SK-N-SH (cell line): Measurements from ENCODE around the gene CHID1. TPM values are rescaled to one million over a fixed set of nuclear protein-coding genes. Genes with fewer than 3 reads are reported as not detected.

Experiments
- CTCF ChIA-PET: fragments of 300-600, 350-600 bp; formaldehyde crosslinking; extraction: SDS; loops from one replicate; lab custom pipeline; 2021; lab: Yijun Ruan, JAX
- POLR2A ChIA-PET: fragments of 350-600 bp; sonication (Branson Sonifier 250); formaldehyde crosslinking; extraction: SDS; loops from one replicate; lab custom pipeline; 2020; ENCODE audit warnings: antibody characterized with exemption, inconsistent platforms; lab: Yijun Ruan, JAX
- DNase-seq: peaks from one replicate; pipeline ENCODE4 v3.0.0; 2012
- H2AFZ ChIP-seq: fragments of 200-600 bp; sonication (generic); 2 replicates; pipeline ENCODE4 v1.8.1; 2016; ENCODE audit warnings: antibody characterized with exemption, mild to moderate bottlenecking, low read depth
- H3F3A ChIP-seq: fragments of 200-600 bp; sonication (generic); replicated peaks from 2 replicates; pipeline ENCODE3; 2016; ENCODE audit warnings: antibody characterized with exemption, mild to moderate bottlenecking; ENCODE audit not compliant: insufficient read depth
- H3K27ac ChIP-seq, 2 experiments: fragments of 200-500 bp in 1 of 2; fragments of 200-600 bp in 1 of 2; sonication (Bioruptor generic) in 1 of 2; sonication (generic), shearing (Covaris generic) in 1 of 2; 2 replicates each; pipeline versions ENCODE4 v1.5.1 to v1.6.1; 2014 to 2016; ENCODE audit warnings: low read depth in 2 of 2, inconsistent platforms in 1 of 2, low read length in 1 of 2, mild to moderate bottlenecking in 1 of 2, mixed read lengths in 1 of 2
- H3K27me3 ChIP-seq: fragments of 200-600 bp; sonication (generic), shearing (Covaris generic); 2 replicates; pipeline ENCODE4 v1.6.1; 2016; ENCODE audit warnings: mixed run types; ENCODE audit not compliant: insufficient read depth
- H3K36me3 ChIP-seq, 2 experiments: fragments of 200-500 bp in 1 of 2; fragments of 200-600 bp in 1 of 2; sonication (Bioruptor generic) in 1 of 2; sonication (generic) in 1 of 2; replicated peaks in 1 of 2; 2 replicates each; pipeline versions ENCODE3 to v1.5.1; 2014 to 2016; ENCODE audit warnings: low read length in 1 of 2, mild to moderate bottlenecking in 1 of 2; ENCODE audit not compliant: insufficient read depth in 2 of 2, control insufficient read depth in 1 of 2
- H3K4me1 ChIP-seq, 2 experiments: fragments of 200-500 bp in 1 of 2; fragments of 200-600 bp in 1 of 2; sonication (Bioruptor generic) in 1 of 2; sonication (generic), shearing (Covaris generic) in 1 of 2; 2 replicates each; pipeline versions ENCODE4 v1.5.1 to v1.6.1; 2014 to 2016; ENCODE audit warnings: low read depth in 1 of 2, low read length in 1 of 2, mixed run types in 1 of 2; ENCODE audit not compliant: insufficient read depth in 2 of 2, control insufficient read depth in 1 of 2
- H3K4me2 ChIP-seq: fragments of 200-600 bp; sonication (generic), shearing (Covaris generic); 2 replicates; pipeline ENCODE4 v1.6.1; 2017; ENCODE audit warnings: mixed run types
- H3K4me3 ChIP-seq, 2 experiments: fragments of 200-500 bp in 1 of 2; fragments of 200-600 bp in 1 of 2; sonication (Bioruptor generic) in 1 of 2; sonication (generic), shearing (Covaris generic) in 1 of 2; 2 replicates each; pipeline versions ENCODE4 v1.5.1 to v1.8.1; 2014 to 2016; ENCODE audit warnings: low read depth in 2 of 2, inconsistent platforms in 1 of 2, low read length in 1 of 2, mild to moderate bottlenecking in 1 of 2, mixed read lengths in 1 of 2, moderate library complexity in 1 of 2
- H3K79me2 ChIP-seq: fragments of 200-600 bp; sonication (generic); 2 replicates; pipeline ENCODE4 v1.8.1; 2017; ENCODE audit warnings: mild to moderate bottlenecking; ENCODE audit not compliant: insufficient read depth
- H3K9ac ChIP-seq: fragments of 200-600 bp; sonication (generic); 2 replicates; pipeline ENCODE4 v1.6.1; 2017; ENCODE audit warnings: mixed run types
- H3K9me2 ChIP-seq: fragments of 200-600 bp; sonication (generic); 2 replicates; pipeline ENCODE4 v1.6.1; 2017; ENCODE audit warnings: mixed run types
- H3K9me3 ChIP-seq: fragments of 200-600 bp; sonication (generic); 2 replicates; pipeline ENCODE4 v1.6.1; 2017; ENCODE audit warnings: mixed run types, mild to moderate bottlenecking, moderate library complexity
- H4K20me1 ChIP-seq: fragments of 200-600 bp; sonication (generic); 2 replicates; pipeline ENCODE4 v1.6.1; 2017; ENCODE audit warnings: mild to moderate bottlenecking, mixed run types; ENCODE audit not compliant: insufficient read depth
- CTCF ChIP-seq: fragments of 200-600 bp; sonication (generic); IDR thresholded peaks from 2 replicates; pipeline ENCODE4 v1.6.1; 2017; ENCODE audit warnings: antibody characterized with exemption, mild to moderate bottlenecking, moderate library complexity
- ELF1 ChIP-seq: IDR thresholded peaks from 2 replicates; pipeline ENCODE4 v1.4.0; 2012
- FOSL2 ChIP-seq: IDR thresholded peaks from 2 replicates; pipeline ENCODE4 v1.4.0; 2012; ENCODE audit warnings: low read depth, mild to moderate bottlenecking, moderate library complexity, borderline replicate concordance
- FOXJ3 ChIP-seq: sonication (generic); formaldehyde crosslinking; IDR thresholded peaks from 2 replicates; pipeline ENCODE4 v1.5.1; 2020; ENCODE audit warnings: mild to moderate bottlenecking, missing genetic modification reagents
- FOXM1 ChIP-seq: IDR thresholded peaks from 2 replicates; pipeline ENCODE4 v1.4.0; 2012; ENCODE audit warnings: low read depth, mild to moderate bottlenecking
- GABPA ChIP-seq: IDR thresholded peaks from 2 replicates; pipeline ENCODE4 v1.4.0; 2012; ENCODE audit warnings: low read depth, mild to moderate bottlenecking
- GATA2 ChIP-seq: sonication (generic); formaldehyde crosslinking; IDR thresholded peaks from 2 replicates; pipeline ENCODE4 v1.5.0; 2020; ENCODE audit warnings: mild to moderate bottlenecking, missing genetic modification reagents
- IRF3 ChIP-seq: fragments of 150-350 bp; IDR thresholded peaks from 2 replicates; pipeline ENCODE4 v1.6.1; 2016; ENCODE audit warnings: mild to moderate bottlenecking, low read depth, low read length
- MAX ChIP-seq: IDR thresholded peaks from 2 replicates; pipeline ENCODE4 v1.4.0; 2012; ENCODE audit warnings: low read depth
- NRF1 ChIP-seq: IDR thresholded peaks from 2 replicates; pipeline ENCODE4 v1.6.1; 2012; ENCODE audit warnings: low read depth, mild to moderate bottlenecking, low read length
- POLR2AphosphoS5 ChIP-seq: IDR thresholded peaks from 2 replicates; pipeline ENCODE4 v1.6.1; 2012; ENCODE audit warnings: low read depth, low read length
- RAD21 ChIP-seq: IDR thresholded peaks from 2 replicates; pipeline ENCODE4 v1.6.1; 2012; ENCODE audit warnings: mild to moderate bottlenecking, low read length
- RCOR1 ChIP-seq: fragments of 150-350 bp; IDR thresholded peaks from 2 replicates; pipeline ENCODE4 v1.6.1; 2017; ENCODE audit warnings: antibody characterized with exemption, low read length
- RFX5 ChIP-seq: IDR thresholded peaks from 2 replicates; pipeline ENCODE4 v1.6.1; 2012; ENCODE audit warnings: mild to moderate bottlenecking, improper control_type of control experiment, low read length
- RXRA ChIP-seq: IDR thresholded peaks from 2 replicates; pipeline ENCODE4 v1.4.0; 2012; ENCODE audit warnings: low read depth, mild to moderate bottlenecking, borderline replicate concordance
- SIN3A ChIP-seq: IDR thresholded peaks from 2 replicates; pipeline ENCODE4 v1.6.1; 2012; ENCODE audit warnings: low read depth, mild to moderate bottlenecking, low read length, moderate library complexity, borderline replicate concordance
- TEAD4 ChIP-seq: IDR thresholded peaks from 2 replicates; pipeline ENCODE4 v1.4.0; 2012; ENCODE audit warnings: mild to moderate bottlenecking, borderline replicate concordance; ENCODE audit not compliant: insufficient read depth
- YY1 ChIP-seq: IDR thresholded peaks from 2 replicates; pipeline ENCODE4 v1.4.0; 2012; ENCODE audit warnings: low read depth, mild to moderate bottlenecking
- ZBTB33 ChIP-seq: IDR thresholded peaks from 2 replicates; pipeline ENCODE4 v1.4.0; 2012; ENCODE audit warnings: low read depth, borderline replicate concordance
- WGBS: methylation state at CpG from one replicate; pipeline ENCODE4 v1.1.6; 2017; ENCODE audit warnings: low lambda C conversion rate; 5-methylcytosine and 5-hydroxymethylcytosine counted together
- polyA plus RNA-seq, 3 experiments: library from polyadenylated mRNA; depleted of rRNA; stranded (reverse); fragments of >200 nt; gene quantifications; 2 replicates each; pipeline ENCODE4 v1.2.3, GENCODE V29; 2012
- TF ChIP-seq, protein P1 (sequence below): fragments of 150-350 bp; IDR thresholded peaks from 2 replicates; pipeline ENCODE4 v1.6.1; 2017; ENCODE audit warnings: antibody characterized with exemption, low read length, low read depth, borderline replicate concordance

Gene CHID1
- polyA plus RNA-seq, 1 of the 3 experiments (the other 2 are of a cell fraction) = 231 TPM

DNA sequence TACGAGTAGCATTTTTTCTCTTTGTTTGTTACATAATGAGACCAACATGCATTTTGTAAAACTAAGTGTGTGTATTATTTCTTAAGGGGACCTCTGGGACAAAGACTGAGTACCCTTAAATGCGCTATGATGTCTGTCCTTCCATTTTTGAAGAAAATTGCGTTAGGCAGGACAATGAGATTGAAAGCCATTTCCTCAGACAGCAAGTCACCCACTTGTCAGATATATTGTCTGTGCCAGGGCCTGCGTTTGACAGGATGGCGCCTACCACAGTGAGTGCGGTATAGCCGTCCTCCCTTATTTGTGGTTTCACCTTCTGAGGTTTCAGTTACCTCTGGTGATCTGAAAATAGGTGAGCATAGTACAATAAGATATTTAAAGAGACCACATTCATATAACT is 17.3 kb upstream of the CHID1 start:
- H3K27me3 ChIP-seq = no peaks in the 10 kb centered on the region
- H3K4me1 ChIP-seq = peaks cover 0 to 31% of the 10 kb centered on the region in 2 experiments; a peak in 1 of 4 replicates
- H3K36me3 ChIP-seq = peaks cover 8 to 9% of the 10 kb centered on the region in 2 experiments
- H4K20me1 ChIP-seq = peaks cover 58% of the 10 kb centered on the region
- H3K79me2 ChIP-seq = peaks cover 67% of the 10 kb centered on the region
- no peak overlapping the region for H2AFZ ChIP-seq
- TF ChIP-seq FOSL2 = no peak
- no peak for TF ChIP-seq FOXM1
- TF ChIP-seq, all 33 proteins: peak for 0
- H3K4me2 ChIP-seq = 0 out of 2 replicates have a peak overlapping the region, but pooled peaks have one; percentile 24
- peaks cover 8% of the 10 kb centered on the region for H3F3A ChIP-seq
- POLR2A ChIA-PET = interaction anchor here (0.6 kb wide), 1 partner anchor 32 kb away, joined by 3 read pairs; no protein-coding TSS in a partner anchor
- CTCF ChIA-PET = interaction anchor here (0.7 to 4.8 kb wide), 4 partner anchors 8 to 123 kb away, joined by 3 to 21 read pairs (median 3); no protein-coding TSS in a partner anchor
- no peak overlapping the region for H3K9ac ChIP-seq
- H3K9me2 ChIP-seq = no peaks in the 10 kb centered on the region
- H3K27ac ChIP-seq = no peak overlapping the region
- DNase-seq = no peak
- no peaks in the 10 kb centered on the region for H3K9me3 ChIP-seq
- H3K4me3 ChIP-seq = no peak overlapping the region
- WGBS = 96% methylated on average over 7 of the region's 7 CpGs

DNA sequence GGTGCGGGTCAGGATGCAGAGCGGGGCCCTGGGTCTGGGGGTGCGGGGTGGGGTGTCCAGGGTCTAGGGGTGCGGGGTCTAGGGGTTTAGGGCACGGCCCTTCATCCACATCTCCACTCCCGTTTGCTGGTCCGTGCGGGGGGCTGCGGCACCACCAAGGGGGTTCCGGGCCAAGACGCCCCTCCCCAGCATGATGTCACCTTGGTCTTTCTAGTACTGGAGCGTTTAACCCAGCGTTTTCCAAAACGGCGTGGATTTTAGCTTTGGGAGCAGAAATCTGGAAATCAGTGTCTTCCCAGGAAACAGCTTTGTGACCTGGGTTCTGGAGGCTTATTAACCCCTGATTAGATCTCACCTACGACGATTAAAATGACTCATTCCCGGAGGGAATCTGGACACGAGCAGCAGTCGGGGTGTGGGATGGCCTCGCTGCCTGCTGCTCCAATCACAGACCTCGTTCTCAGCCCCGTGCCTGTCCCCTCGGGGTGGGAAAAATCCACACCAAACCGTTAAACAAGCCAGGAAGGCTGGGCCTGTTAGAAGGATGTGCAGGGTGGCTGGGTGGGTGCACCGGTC is 15.8 kb upstream of the CHID1 start:
- POLR2A ChIA-PET = interaction anchor here (0.7 kb wide), 1 partner anchor 15 kb away, joined by 3 read pairs; no protein-coding TSS in a partner anchor
- CTCF ChIA-PET = interaction anchor here (1.6 to 3.6 kb wide), 4 partner anchors 8 to 124 kb away, joined by 3 to 27 read pairs (median 8); no protein-coding TSS in a partner anchor
- peak; percentile 89 for DNase-seq
- H3K4me3 ChIP-seq = peak overlapping the region; percentile 69 to 82
- H3K9me2 ChIP-seq = no peaks in the 10 kb centered on the region
- H2AFZ ChIP-seq = peak overlapping the region; percentile 17; the same call in 1 of the 2 replicates
- peaks cover 8 to 9% of the 10 kb centered on the region in 2 experiments for H3K36me3 ChIP-seq
- peak overlapping the region; percentile 76 for H3K4me2 ChIP-seq
- H3K9me3 ChIP-seq = no peaks in the 10 kb centered on the region
- H3K27ac ChIP-seq = peak overlapping the region; percentile 64 to 92; a peak in 3 of 4 replicates
- H3K27me3 ChIP-seq = no peaks in the 10 kb centered on the region
- H3K9ac ChIP-seq = peak overlapping the region; percentile 77
- H3K4me1 ChIP-seq = peaks cover 0 to 31% of the 10 kb centered on the region in 2 experiments; a peak in 1 of 4 replicates
- peaks cover 52% of the 10 kb centered on the region for H3K79me2 ChIP-seq
- 2% methylated on average over 18 of the region's 26 CpGs for WGBS
- peaks cover 8% of the 10 kb centered on the region for H3F3A ChIP-seq
- peaks cover 44% of the 10 kb centered on the region for H4K20me1 ChIP-seq
- no peak for TF ChIP-seq FOXM1
- 0 out of 2 replicates have a peak, but pooled peaks have one; percentile 48 for TF ChIP-seq FOXJ3 (CRISPR knock-in tag)
- TF ChIP-seq RCOR1 = 0 out of 2 replicates have a peak, but pooled peaks have one; percentile 58
- peak; percentile 67; the same call in 1 of the 2 replicates for TF ChIP-seq MAX
- TF ChIP-seq NRF1 = no peak
- peak; percentile 88 for TF ChIP-seq GATA2 (CRISPR knock-in tag)
- no peak for TF ChIP-seq TEAD4
- TF ChIP-seq RAD21 = no peak
- TF ChIP-seq ZBTB33 = no peak
- TF ChIP-seq CTCF = no peak
- peak; percentile 11; the same call in 1 of the 2 replicates for TF ChIP-seq RFX5
- TF ChIP-seq RXRA = no peak
- TF ChIP-seq, protein P1, sequence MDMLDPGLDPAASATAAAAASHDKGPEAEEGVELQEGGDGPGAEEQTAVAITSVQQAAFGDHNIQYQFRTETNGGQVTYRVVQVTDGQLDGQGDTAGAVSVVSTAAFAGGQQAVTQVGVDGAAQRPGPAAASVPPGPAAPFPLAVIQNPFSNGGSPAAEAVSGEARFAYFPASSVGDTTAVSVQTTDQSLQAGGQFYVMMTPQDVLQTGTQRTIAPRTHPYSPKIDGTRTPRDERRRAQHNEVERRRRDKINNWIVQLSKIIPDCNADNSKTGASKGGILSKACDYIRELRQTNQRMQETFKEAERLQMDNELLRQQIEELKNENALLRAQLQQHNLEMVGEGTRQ = no peak
- TF ChIP-seq ELF1 = no peak
- no peak for TF ChIP-seq IRF3
- 0 out of 2 replicates have a peak, but pooled peaks have one; percentile 38 for TF ChIP-seq SIN3A
- TF ChIP-seq POLR2AphosphoS5 = no peak
- TF ChIP-seq GABPA = no peak
- no peak for TF ChIP-seq YY1
